Epithelial cell of prostate (primary cell): ENCODE measurements around the gene LRP2BP.

Source experiments
- DNase-seq: peaks from one replicate; pipeline ENCODE4 v3.0.0-alpha.2; 2011; ENCODE audit warnings: low read depth, low spot score
- H3K27ac ChIP-seq: fragments of 450-650 bp; 2 replicates; pipeline ENCODE4 v1.5.1; 2017; ENCODE audit warnings: mild to moderate bottlenecking

The LRP2BP gene

DNA sequence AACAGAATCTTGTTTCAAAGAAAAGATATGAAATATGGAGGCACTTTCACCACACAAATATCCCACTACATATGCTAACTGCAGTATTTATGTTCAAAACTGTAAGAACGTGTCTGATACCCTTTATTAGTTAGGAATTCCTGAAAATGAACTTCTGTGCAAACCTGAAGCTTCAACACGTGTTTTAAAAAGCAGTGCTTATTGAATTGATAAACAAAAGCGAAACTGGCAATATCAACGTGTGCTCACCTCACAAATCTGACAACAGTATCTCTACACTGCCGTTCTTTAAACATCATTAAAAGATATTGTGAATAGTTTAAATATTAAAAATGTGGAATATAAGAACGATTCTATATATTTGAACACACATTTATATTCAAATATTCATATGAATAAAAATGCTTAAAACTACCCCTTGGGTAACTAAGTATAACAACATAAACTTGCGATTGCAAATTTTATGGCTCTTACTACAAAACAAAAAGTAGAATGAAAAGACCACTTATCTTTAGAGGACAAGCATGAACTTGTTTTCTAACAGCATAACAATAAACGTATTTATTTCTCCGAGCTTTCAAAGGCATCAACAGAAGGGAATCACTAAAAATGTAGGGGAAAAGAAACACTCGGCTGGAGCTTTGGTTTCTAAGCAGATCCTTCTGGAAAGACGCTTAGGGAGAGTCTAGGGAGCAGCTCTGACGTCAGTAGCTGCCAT, at the start of gene LRP2BP:
Gene LRP2BP, minus strand, starts transcription at position 687 of the 718 bp plus-strand sequence. CDS start 17,738 bp downstream, outside the sequence.
- peak within 1 kb of the TSS; percentile 98 for H3K27ac ChIP-seq
- peak; percentile 70 for DNase-seq

DNA sequence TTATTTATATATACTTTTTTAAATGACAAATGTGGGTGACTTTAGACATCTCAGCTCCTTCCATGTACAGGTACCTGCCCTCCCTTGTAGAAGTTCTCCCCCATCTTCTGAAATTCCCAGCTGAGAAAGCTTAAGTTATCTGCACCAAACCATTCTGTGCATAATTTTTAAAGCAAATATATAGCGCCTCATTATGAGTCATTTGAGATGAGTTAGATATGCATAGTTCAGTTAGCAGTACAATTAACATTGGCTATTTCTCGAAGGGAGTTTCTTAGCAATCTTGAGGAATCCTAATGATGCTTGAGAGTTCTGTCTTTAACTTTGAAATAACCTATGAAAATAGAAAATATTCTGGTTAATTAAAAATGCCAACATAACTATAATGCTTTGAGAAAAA, 49.5 kb upstream of the LRP2BP start:
- DNase-seq = no peak
- no peak overlapping the region for H3K27ac ChIP-seq

DNA sequence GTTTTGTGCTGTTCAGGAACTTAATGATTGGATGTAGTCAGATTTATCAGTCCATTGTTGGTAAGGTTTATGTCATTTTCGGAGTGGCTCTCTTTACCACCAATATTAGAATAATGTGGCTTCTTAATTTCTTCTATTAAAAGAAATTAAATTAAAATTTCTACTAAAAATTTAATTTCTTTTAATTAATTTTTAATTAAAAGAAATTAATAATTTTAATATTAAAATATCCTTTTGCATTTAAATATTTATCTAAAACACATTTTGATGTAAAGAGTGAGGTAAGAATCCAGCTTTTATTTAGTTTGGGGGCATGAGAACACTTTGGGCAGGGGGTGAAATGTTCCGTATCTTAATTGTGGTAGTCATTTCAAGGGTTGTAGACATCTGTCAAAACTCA, 45.8 kb upstream of the LRP2BP start:
- no peak for DNase-seq

DNA sequence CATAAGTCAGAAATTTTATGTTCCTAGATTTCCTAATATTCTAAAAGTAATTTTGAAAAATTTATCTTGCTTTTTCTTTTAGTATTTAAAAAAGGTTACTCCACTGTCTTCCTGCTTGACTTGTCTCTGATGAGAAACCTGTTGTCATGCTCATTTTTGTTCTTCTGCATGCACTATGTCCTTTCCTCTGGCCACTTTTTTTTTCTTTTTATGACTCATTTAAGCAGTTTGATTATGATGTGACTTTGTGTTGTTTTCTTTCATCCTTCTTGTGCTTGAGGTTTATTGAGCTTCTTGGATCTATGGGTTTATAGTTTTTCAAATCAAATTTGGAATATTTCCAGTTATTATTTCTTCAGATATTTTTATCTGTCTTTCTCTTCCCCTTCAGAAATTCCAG, 42.1 kb upstream of the LRP2BP start:
- no peak for DNase-seq
- no peak overlapping the region for H3K27ac ChIP-seq

More for the DNA sequence above, 45.8 kb upstream of the LRP2BP start:
- H3K27ac ChIP-seq = no peak overlapping the region

DNA sequence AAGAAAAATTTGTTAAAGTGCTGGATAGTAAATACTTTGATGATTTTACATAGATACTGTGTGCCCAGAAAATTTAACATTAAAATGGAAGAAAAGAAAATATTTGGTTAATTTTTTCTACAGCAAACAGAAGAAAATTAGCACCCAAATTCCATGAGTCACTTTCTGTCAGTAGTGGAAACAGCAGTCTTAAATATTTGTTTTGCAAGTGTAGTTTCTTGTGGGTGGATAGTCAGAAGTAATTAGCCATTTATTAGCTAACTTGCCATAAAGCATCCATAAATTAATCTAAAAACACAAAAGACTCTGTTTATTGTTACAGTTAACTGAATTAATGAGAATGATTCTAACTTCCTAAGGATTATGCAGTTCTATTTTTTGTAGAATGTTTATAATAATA, 39.7 kb upstream of the LRP2BP start:
- no peak for DNase-seq

DNA sequence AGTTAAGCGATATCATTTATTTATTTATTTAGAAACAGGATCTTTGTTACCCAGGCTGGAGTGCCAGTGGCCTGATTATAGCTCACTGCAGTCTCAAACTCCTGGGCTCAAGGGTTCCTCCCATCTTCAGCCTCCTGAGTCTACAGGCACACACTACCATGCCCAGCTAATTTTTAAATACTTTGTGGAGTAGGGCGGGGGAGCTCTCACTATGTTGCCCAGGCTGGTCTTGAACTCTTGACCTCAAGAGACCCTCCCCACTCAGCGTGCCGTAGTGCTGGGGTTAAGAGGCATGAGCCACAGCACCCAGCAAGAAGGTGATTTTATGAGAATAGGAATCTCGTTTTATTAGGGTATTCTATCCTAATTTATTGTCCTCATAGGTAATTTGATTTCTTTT, 33.9 kb upstream of the LRP2BP start:
- no peak for DNase-seq
- no peak overlapping the region for H3K27ac ChIP-seq

More for the DNA sequence above, 39.7 kb upstream of the LRP2BP start:
- no peak overlapping the region for H3K27ac ChIP-seq

DNA sequence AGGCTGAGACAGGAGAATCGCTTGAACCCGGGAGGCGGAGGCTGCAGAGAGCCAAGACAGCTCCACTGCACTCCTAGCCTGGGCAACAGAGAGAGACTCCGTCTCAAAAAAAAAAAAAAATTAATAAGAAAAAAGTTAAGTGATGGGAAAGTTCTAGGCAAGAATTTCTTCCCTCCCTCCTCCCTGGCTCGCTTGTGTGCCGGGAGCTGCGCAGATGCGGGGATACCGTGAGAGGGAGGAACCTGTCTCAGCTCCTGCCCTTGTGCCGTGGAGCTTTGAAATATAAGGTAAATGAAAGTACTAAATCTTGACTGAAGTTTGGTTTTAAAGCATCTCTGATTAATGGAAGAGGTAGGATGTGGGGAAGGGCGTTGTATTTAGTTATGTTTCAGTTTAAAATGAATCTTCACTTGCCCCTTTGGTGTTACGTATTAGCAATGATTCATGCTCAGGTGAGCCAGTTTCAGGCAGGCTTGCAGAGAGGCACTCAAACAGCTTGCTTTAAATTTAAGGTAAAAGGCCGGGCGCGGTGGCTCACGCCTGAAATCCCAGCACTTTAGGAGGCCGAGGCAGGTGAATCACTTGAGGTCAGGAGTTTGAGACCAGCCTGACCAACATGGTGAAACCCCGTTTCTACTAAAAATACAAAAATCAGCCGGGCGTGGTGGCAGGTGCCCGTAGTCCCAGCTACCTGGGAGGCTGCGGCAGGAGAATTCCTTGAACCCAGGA, 31.4 kb upstream of the LRP2BP start:
- DNase-seq = no peak
- H3K27ac ChIP-seq = no peak overlapping the region

DNA sequence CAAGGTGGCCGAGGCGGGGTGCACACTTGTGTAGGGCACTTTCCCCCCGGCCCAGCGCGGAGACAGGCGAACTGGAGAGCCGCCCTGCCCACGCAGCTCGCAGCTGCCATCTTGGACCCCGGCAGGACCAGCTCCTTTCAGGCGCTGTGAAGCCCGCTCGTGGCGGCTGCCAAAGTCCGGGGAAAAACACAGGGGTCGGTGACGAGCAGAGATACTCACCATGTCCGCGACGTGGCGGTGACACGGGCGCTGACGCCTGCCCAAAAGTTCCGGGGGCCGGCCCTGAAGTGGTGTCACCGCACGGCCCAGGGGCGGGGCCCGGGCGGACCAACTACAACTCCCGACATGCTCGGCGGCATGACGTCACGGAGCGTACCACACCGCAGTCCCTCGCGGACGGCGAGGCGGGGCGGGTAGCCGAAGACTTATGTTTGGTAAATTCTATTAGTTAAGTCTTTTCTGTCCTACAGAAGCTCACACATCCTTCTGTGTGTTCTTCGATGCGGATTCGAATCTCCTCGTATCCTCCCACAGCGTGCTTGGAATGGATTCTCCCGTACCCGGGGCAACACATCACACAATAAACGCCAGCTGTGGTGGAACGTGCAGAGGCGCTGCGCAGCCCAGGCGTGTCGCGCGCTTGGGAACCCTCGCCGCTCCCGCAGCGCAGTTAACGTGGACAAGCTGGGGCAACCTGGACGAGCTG, 30.1 kb upstream of the LRP2BP start, which contains the start of gene UFSP2:
Gene UFSP2, minus strand, starts transcription at position 318 of the 706 bp plus-strand sequence. Its CDS starts 96 bp downstream, at position 222.
- DNase-seq = peak; percentile 50
- peak within 1 kb of the TSS; percentile 78 for H3K27ac ChIP-seq

DNA sequence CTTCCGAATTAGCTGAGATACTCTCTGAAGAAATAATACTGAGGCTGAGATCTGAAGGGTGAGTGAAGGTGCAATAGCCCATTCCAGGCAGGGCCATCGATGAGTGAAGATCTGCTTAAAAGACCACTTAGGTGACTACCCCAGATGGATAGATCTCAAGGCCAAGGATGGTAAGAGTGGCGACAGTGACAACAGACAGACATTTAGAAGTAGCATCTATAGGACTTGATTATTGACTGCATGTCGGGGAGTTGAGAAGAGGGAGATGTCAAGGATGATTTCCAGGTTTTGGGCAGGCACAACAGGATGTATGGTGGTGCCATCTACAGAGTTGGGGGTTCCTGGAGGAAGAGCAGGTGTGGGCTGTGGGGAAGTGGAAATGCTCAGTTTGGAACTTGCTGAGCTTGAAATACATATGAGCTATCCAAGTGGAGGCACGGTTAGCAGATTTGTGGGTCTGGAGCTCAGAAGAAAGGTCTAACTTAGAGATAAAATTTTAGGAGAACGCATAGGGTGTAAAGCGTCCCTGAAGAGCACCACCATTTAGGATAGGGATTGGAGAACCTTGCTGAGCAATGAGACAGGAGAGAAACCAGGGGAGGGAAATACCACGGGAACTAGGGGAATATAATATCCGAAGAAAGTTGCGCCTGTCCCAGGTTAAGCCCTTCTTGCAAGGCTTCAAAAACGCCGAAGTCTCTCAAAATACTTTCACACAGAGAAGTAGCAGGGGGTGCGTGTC, 29.4 kb upstream of the LRP2BP start:
- peak overlapping the region; percentile 78 for H3K27ac ChIP-seq
- no peak for DNase-seq

DNA sequence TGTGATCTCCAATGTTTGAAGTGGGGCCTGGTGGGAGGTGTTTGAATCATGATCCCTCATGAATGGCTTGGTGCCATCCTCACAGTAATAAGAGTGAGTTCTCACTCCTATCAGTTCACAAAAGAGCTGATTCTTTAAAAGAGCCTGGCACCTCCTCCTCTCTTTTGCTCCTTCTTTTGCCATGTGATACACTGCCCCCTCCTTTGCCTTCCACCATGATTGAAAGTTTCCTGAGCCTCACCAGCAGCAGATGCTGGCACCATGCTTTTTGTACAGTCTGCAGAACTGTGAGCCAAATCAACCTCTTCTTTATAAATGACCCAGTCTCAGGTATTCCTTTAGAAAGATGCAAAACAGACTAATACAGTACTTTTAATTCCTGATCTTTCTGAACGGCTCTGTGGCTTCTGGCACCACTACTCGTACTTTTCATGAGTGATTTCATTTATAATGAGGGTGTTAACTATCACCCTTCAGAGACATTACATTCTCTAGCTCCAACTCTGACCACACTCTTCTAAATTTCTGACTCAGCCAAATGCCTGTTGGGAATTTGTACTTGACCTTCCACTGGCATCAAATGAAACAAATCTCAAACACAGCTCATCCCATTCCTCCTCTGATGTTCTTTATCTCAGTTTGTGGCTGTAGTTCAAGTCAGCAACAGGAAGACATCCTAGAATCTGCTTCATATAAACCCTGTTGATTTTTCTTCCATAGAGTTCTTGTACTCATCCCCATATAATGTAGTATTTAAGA, 25.8 kb upstream of the LRP2BP start:
- DNase-seq = no peak
- H3K27ac ChIP-seq = no peak overlapping the region

DNA sequence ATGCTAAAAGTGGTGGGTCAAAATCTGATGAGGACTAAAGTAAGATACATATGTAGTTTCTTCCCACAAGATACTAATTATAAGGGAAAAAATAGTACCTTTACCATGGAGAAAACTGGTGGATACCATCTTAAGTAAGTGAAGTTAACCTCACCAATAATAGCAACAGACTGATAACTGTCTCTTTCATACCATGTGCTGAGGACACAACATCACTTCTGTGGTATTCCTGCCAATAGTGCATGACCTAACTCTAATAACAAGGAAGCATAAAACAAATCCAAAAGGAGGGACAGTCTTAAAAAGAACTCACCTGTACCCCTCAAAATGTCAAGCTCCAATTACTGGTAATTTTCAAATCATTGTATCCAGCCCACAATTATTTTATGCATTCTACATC, 21.2 kb upstream of the LRP2BP start:
- no peak for DNase-seq
- no peak overlapping the region for H3K27ac ChIP-seq

DNA sequence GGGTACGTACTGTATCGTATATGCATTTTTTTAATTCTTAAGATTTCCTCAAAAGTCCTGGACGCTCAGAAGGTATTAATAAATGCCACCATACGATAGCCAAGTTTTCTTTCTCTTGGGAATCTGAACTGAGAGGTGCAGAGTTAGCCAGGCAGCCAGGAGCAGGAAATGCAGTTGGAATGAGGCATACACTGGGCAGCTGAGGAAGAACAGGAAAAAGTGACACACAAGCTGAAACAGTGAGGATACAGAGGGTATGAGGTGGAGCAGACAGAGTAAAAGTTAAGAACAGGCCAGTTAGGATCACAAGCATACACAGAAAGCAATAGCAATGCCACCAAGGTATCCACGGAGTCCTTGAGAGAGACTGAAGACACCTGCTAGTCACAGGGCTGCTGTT, 16.7 kb upstream of the LRP2BP start:
- DNase-seq = no peak
- H3K27ac ChIP-seq = no peak overlapping the region

DNA sequence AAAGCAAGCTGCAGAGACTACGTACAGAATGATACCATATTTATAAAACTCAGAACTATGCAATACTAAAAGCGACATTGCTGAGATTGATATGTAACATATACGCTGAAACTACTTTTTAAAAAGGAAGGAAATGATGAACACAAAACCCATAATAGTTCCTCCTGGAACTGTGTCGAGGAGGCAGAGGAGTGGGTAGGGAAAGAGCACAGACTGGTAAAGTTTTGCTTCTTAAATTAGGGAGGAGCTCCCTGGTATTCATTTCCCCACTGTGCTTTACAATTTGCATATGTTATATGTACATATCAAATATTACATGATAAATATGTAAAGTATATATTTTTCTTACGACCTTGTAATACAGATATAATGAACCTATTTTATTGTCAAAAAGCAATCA, 16.1 kb upstream of the LRP2BP start:
- no peak for DNase-seq
- no peak overlapping the region for H3K27ac ChIP-seq

DNA sequence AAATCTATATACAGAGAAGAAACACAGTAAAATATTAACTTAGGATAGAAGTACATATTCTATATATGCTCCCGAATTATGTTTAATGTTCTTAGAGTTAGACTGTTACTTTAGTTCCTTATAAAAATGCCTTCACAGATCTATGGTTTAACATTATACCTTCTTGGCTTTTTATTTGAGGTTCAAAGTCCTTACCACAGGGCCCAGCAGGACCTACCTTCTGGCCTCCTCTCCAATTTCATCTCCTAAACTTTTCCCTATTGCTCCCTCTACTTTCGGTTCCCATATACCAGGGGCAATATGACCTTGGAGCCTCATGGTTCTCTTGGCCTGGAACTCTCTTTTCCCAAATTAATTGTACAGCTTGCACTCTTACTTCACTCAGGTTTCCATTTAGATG, 12.7 kb upstream of the LRP2BP start:
- no peak for DNase-seq
- H3K27ac ChIP-seq = no peak overlapping the region

DNA sequence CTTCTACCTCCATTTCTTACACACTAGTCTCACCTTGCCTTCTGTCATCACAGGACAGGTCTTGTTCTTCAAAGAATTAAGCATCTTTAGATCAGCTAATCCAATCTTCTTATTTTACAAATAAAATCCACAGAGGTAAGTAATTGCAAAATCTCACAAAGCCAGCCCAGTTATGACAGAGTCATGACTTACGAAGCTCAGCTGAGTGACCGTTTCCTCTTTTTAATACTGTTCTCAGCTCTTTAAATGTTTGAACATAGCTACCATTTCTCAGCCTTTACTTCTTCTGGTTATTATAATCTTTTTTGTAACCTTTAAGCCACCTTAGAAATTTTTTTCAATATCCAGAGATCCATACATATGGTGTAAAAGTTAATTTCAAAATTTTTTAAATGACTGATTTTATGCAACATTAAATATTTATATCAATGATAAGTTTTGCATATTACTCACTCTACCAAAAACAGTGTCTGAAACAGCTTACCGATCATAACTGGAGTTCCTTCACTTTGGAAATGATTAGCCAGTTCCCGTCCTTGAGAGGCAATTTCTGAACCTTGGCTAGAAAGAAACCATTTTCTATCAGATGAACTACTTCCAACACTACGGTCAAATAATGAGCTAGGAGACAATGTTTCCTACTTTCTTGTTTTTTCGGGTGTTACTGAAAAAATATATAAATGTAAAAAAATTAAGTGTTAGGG, 9.7 kb upstream of the LRP2BP start:
- no peak overlapping the region for H3K27ac ChIP-seq
- no peak for DNase-seq

DNA sequence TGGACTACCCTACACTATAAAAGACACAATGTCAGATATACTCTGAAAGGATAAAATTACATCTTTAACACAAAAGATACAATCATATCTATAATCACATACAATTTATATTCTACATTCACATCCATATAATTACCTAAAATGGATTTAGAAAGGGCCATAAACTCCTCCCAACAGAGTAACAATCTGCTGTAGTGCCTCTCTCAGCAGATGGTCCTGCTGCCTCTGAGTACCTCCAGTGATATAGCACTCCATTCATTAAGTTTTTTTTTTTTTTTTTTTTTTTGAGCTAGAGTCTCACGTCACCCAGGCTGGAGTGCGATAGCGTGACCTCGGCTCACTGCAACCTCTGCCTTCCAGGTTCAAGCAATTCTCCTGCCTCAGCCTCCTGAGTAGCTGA, 8.3 kb upstream of the LRP2BP start:
- H3K27ac ChIP-seq = no peak overlapping the region
- no peak for DNase-seq

DNA sequence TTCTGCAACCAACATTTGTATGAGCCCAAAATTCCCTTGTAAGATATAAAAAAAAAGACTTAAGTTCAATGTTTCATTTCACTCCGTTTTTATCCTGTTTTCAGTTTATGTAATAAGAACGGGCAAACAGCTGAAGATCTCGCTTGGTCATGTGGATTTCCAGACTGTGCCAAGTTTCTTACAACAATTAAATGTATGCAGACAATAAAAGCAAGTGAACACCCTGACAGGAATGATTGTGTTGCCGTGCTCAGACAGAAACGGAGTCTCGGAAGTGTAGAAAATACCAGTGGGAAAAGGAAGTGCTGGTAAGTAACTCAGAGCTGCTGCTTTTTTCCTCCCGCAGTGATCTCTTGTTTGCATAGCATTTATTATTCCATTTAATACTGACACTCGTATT, 3.7 kb upstream of the LRP2BP start:
- DNase-seq = no peak

DNA sequence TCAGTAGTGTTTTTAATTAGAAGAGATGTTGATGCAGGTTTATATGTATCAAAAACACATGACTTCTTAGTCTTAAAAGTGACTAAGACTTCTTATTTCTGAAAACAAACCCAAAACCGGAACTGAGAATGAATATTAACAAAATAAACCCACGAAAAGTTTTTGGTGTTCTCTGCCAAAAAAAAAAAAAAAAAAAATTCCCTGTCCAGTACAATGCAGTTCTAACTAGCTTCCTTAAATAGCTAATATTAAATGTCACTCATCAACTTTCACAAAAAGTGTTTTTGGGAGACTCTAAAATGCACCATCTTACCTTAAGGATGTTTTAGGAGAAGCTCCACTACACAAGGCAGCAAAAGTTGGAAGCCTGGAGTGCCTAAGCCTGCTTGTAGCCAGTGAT, 2.9 kb upstream of the LRP2BP start:
- DNase-seq = no peak
- H3K27ac ChIP-seq = no peak overlapping the region

More for the DNA sequence above, 3.7 kb upstream of the LRP2BP start:
- peak overlapping the region; percentile 25 for H3K27ac ChIP-seq
